Fibroblast of skin of scalp (primary cell): ENCODE data around the gene LPCAT1.
A peak's percentile ranks its signal among the peaks of the same experiment; 100 is the strongest.
"Not testable (repeated sequence)": the region's sequence is repeated elsewhere in the genome, so short reads cannot be mapped to it uniquely, and the experiment has no call there.

ENCODE experiments used
- DNase-seq: peaks from one replicate; pipeline ENCODE4 v3.0.0-alpha.2; 2013

LPCAT1 gene

GRCh38 chr5:1441166-1441865 lies 82.4 kb downstream of the LPCAT1 start:
- DNase-seq: no peak

GRCh38 chr5:1440098-1440493 lies 83.7 kb downstream of the LPCAT1 start:
- no peak for DNase-seq

GRCh38 chr5:1439388-1440097 lies 84.2 kb downstream of the LPCAT1 start:
- no peak for DNase-seq

- DNase-seq: no peak
These were observed 84.9 kb downstream of the LPCAT1 start for GRCh38 chr5:1438871-1439270.

GRCh38 chr5:1437876-1438559 lies 85.7 kb downstream of the LPCAT1 start:
- no peak for DNase-seq

- DNase-seq: peak; percentile 17
These were observed 86.4 kb downstream of the LPCAT1 start for GRCh38 chr5:1437226-1437829.

GRCh38 chr5:1436681-1437080 lies 87.1 kb downstream of the LPCAT1 start:
- no peak for DNase-seq

GRCh38 chr5:1436036-1436435 lies 87.7 kb downstream of the LPCAT1 start:
- DNase-seq: no peak

- DNase-seq: no peak
These were observed 88.4 kb downstream of the LPCAT1 start for GRCh38 chr5:1435369-1435768.

GRCh38 chr5:1432296-1432695 lies 91.5 kb downstream of the LPCAT1 start:
- DNase-seq: no peak

GRCh38 chr5:1431896-1432295 lies 91.9 kb downstream of the LPCAT1 start:
- DNase-seq: no peak

GRCh38 chr5:1431021-1431811 lies 92.5 kb downstream of the LPCAT1 start:
- DNase-seq: no peak

GRCh38 chr5:1430121-1430795 lies 93.5 kb downstream of the LPCAT1 start:
- DNase-seq: no peak

GRCh38 chr5:1429496-1429895 lies 94.3 kb downstream of the LPCAT1 start:
- DNase-seq: no peak

- DNase-seq: no peak
These were observed 94.7 kb downstream of the LPCAT1 start for GRCh38 chr5:1429066-1429465.

GRCh38 chr5:1428107-1428506 lies 95.7 kb downstream of the LPCAT1 start:
- DNase-seq: no peak

- no peak for DNase-seq
These were observed 99.0 kb downstream of the LPCAT1 start for GRCh38 chr5:1424716-1425115.

GRCh38 chr5:1423901-1424603 lies 99.7 kb downstream of the LPCAT1 start:
- DNase-seq: no peak

GRCh38 chr5:1422522-1422921 lies 101.2 kb downstream of the LPCAT1 start:
- DNase-seq: not testable (repeated sequence)

GRCh38 chr5:1421521-1422341 lies 102.0 kb downstream of the LPCAT1 start:
- DNase-seq: no peak
